AG04449 (cell line): ENCODE results near the gene NKD2.

Source experiments
- CTCF ChIA-PET: fragments of 350-600 bp; formaldehyde crosslinking; extraction: SDS; loops from one replicate; lab custom pipeline; 2021; ENCODE audit warnings: antibody characterized with exemption; lab: Yijun Ruan, JAX
- POLR2A ChIA-PET: fragments of 400-600, 350-600 bp; formaldehyde crosslinking; extraction: SDS; loops from one replicate; lab custom pipeline; 2020; ENCODE audit warnings: antibody characterized with exemption, inconsistent platforms; lab: Yijun Ruan, JAX
- DNase-seq: peaks from one replicate; pipeline ENCODE4 v3.0.0-alpha.2; 2010; ENCODE audit warnings: low read depth, low spot score
- H3K4me3 ChIP-seq: 2 replicates; pipeline ENCODE4 v1.5.1; 2011; ENCODE audit warnings: low read depth, mild to moderate bottlenecking, control low read depth, low read length
- CTCF ChIP-seq: IDR thresholded peaks from one replicate; pipeline ENCODE4 v1.5.1; 2011; ENCODE audit warnings: mild to moderate bottlenecking, moderate library complexity, low read length, control low read depth, inconsistent platforms; ENCODE audit not compliant: insufficient read depth; ENCODE audit errors: missing control alignments

Gene NKD2

GRCh38 chr5:1009359-1010180, 968 bp downstream of the NKD2 start:
- no peak overlapping the region for H3K4me3 ChIP-seq
- ChIA-PET POLR2A (no interaction called here), CTCF (interaction anchor here (1.0 to 2.2 kb wide), 5 partner anchors 10 to 83 kb away, joined by 3 to 6 read pairs (median 3); no protein-coding TSS in a partner anchor)
- no peak for DNase-seq
- TF ChIP-seq CTCF, result no peak

DNA sequence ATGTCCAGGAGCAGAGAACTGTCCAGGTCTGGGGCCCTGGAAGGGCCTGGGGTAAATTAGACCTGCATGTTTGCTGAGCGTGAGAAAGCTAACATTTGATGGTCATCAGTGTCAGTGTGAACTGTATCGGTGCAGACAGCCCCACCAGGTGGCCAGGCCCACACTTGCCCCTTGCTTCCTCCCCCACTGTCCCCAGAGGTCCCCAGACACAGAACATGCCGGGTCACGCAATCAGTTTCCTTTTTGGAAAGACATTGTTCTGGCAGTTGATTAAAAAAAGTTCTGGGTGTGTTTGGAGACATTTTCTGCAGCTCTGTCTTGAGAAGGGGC, 1.5 kb downstream of the NKD2 start:
- ChIA-PET CTCF (interaction anchor here (1.1 to 2.2 kb wide), 4 partner anchors 10 to 83 kb away, joined by 3 to 6 read pairs (median 4); no protein-coding TSS in a partner anchor), POLR2A (no interaction called here)
- H3K4me3 ChIP-seq, result no peak overlapping the region
- no peak for DNase-seq
- no peak for TF ChIP-seq CTCF

DNA sequence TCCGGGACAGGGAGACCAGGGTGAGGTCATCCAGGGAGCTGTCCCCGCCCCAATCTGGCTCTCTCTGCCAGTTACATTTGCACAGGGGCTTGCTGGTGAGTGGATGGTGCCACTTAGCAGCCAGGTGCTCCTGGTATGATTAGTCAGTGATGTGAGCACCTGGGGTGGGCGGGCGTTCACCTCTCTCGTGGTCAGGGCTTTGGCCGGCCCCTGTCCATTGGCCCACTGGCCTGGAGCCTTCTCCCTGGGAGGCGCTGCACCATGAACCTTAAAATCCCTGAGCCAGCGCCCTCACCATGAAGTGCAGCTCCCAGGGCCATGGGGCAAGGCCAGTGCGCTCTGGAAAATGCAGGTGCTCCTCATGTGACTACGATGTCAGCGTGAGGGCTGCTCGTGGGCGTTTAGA, 2.0 kb downstream of the NKD2 start:
- no peak overlapping the region for H3K4me3 ChIP-seq
- DNase-seq, result no peak
- no peak for TF ChIP-seq CTCF
- ChIA-PET POLR2A (no interaction called here), CTCF (interaction anchor here (1.1 to 2.2 kb wide), 4 partner anchors 9 to 84 kb away, joined by 3 to 6 read pairs (median 4); no protein-coding TSS in a partner anchor)

- peak; percentile 24 for TF ChIP-seq CTCF
- ChIA-PET POLR2A (no interaction called here), CTCF (no interaction called here)
- DNase-seq, result no peak
- H3K4me3 ChIP-seq, result no peak overlapping the region
Measured at GRCh38 chr5:1011226-1011631, 2.6 kb downstream of the NKD2 start.

GRCh38 chr5:1011741-1012312, 3.2 kb downstream of the NKD2 start:
- DNase-seq, result no peak
- H3K4me3 ChIP-seq, result no peak overlapping the region
- no peak for TF ChIP-seq CTCF
- ChIA-PET CTCF (no interaction called here), POLR2A (interaction anchor here (0.6 kb wide), 1 partner anchor 56 kb away, joined by 3 read pairs; no protein-coding TSS in a partner anchor)

GRCh38 chr5:1012313-1012841, 3.8 kb downstream of the NKD2 start:
- no peak for DNase-seq
- ChIA-PET POLR2A (interaction anchor here (0.6 kb wide), 1 partner anchor 56 kb away, joined by 3 read pairs; no protein-coding TSS in a partner anchor), CTCF (no interaction called here)
- no peak overlapping the region for H3K4me3 ChIP-seq
- no peak for TF ChIP-seq CTCF
